ENCODE data around the gene BCL2L1. TPM values are rescaled to one million over a fixed set of nuclear protein-coding genes. Genes with fewer than 3 reads are reported as not detected.

BCL2L1 gene
- total and polyA plus RNA-seq, 9 donors = 21.7 to 65.1 (median 40.2) TPM

DNA sequence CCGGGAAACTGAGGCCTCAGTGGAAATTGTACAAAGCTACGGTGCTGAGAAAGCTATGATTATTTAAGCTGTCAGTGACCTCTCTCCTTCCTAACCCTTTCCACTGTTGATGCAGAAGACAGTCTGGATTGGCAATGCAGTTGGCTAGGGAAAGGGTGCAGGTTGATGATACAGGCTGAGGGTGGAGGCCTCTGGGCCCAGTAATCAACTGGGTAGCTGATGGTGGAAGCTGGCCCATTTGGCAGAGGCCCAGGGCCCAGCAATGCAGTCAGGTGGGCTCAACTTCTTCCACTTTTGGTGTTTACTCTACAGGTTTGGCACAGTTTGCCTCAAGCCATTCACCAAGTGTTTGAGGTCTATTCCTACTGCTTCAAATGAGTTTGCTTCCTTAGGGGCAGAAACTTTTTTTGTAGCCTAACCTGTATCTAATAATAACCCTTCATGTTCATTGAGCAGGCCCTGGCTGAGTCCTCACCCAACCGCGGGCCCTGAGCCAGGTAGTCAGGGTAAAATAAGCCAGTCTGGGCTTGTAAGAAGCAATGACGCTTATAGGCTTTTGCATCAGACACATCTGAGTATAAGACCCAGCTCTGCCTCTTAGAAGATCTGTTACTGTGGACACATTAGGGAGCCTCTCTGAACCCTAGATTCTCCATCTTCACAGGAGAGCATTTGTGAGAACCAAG lies 12.1 kb downstream of the BCL2L1 start:
- no peak for DNase-seq
- Histone ChIP-seq H3K27ac (no peak overlapping the region), H3K36me3 (no peaks in the 10 kb centered on the region), H3K9me3 (no peaks in the 10 kb centered on the region), H3K27me3 (no peaks in the 10 kb centered on the region), H3K4me1 (ENCODE audit: insufficient read depth) (peaks cover 14% of the 10 kb centered on the region), H3K4me3 (no peak overlapping the region)
- intact Hi-C loops (cut with DNase I) = loop anchor here in 1 of 4 donors (10.0 kb wide), 1 partner anchor 146 kb away; no protein-coding TSS in a partner anchor
- no peak for TF ChIP-seq EP300 (IDR thresholded peaks at IDR 0.05)
- no peak for TF ChIP-seq POLR2A (IDR thresholded peaks at IDR 0.05)
- TF ChIP-seq CTCF (IDR thresholded peaks at IDR 0.05) = no peak
- WGBS, 3 donors = 89 to 92% (median 90%) methylated on average over 5 of the region's 5 CpGs

- H3K27me3 ChIP-seq = no peaks in the 10 kb centered on the region
- no peaks in the 10 kb centered on the region for H3K9me3 ChIP-seq
- H3K4me1 ChIP-seq (ENCODE audit: insufficient read depth) = peaks cover 14% of the 10 kb centered on the region
- no peak overlapping the region for H3K4me3 ChIP-seq
- intact Hi-C loops (cut with DNase I) = loop anchor here in 1 of 4 donors (10.0 kb wide), 1 partner anchor 145 kb away; no protein-coding TSS in a partner anchor
- H3K27ac ChIP-seq = no peak overlapping the region
- whole genome bisulfite sequencing, 3 donors = 86 to 88% (median 87%) methylated on average over 5 of the region's 5 CpGs
- H3K36me3 ChIP-seq = no peaks in the 10 kb centered on the region
- TF ChIP-seq POLR2A (IDR thresholded peaks at IDR 0.05) (no peak), CTCF (IDR thresholded peaks at IDR 0.05) (no peak), EP300 (IDR thresholded peaks at IDR 0.05) (no peak)
- DNase-seq = no peak
These were observed 12.7 kb downstream of the BCL2L1 start for GRCh38 chr20:31709939-31710338.

DNA sequence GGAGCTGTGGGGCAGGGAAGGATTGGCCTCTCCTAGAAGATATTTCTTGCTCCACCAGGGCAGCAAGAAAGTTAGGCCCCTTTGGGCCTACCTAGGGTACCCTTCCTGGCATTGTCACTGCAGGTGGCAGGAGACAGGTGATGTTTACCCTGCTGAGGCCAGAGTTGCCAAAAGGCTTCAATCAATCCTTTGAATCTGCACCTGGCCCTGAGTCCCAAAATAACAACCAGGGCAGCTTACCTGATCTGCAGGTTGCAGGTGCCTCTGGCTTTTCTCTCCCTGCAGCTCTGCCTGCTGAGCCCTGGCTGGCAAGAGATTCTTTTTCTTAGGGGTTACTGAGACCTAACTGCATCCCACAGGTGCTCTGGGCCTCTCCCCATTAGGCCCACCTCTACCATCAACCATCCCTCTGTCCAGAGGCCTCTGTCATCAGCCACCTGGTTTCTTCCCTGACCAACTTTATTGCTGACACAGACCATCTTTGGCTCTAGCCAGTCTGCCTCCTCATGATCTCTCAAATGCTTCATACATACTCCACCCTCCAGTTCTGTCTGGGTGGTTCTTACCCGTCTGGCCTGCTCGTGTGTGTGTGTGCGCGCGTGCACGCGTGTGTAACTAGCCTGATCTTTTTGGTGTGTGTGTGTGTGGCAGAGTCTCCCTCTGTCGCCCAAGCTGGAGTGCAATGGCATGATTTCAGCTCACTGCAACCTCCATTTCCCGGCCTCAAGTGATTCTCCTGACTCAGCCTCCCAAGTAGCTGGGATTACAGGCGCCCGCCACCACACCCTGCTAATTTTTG lies 13.7 kb downstream of the BCL2L1 start:
- no peak overlapping the region for H3K27ac ChIP-seq

More for the DNA sequence above, 13.7 kb downstream of the BCL2L1 start:
- no peaks in the 10 kb centered on the region for H3K36me3 ChIP-seq
- intact Hi-C loops (cut with DNase I) = no loop called here
- peaks cover 14% of the 10 kb centered on the region for H3K4me1 ChIP-seq (ENCODE audit: insufficient read depth)
- TF ChIP-seq EP300 (IDR thresholded peaks at IDR 0.05) = no peak
- no peak for TF ChIP-seq CTCF (IDR thresholded peaks at IDR 0.05)
- TF ChIP-seq POLR2A (IDR thresholded peaks at IDR 0.05) = no peak
- H3K4me3 ChIP-seq = no peak overlapping the region
- DNase-seq = no peak
- H3K9me3 ChIP-seq = no peaks in the 10 kb centered on the region
- WGBS, 3 donors = 97% methylated on average over 11 of the region's 11 CpGs
- H3K27me3 ChIP-seq = no peaks in the 10 kb centered on the region

Measured in ovary (tissue), 9 donors.